Subcutaneous adipose tissue (tissue), 4 donors: ENCODE measurements around the gene PIGR. TPM values are rescaled to one million over a fixed set of nuclear protein-coding genes. Genes with fewer than 3 reads are reported as not detected.

Source experiments
- CTCF ChIP-seq: fragments of 450-650 bp; IDR thresholded peaks from one replicate; pipeline ENCODE4 v1.5.1; 2016; ENCODE audit warnings: low read depth, mild to moderate bottlenecking, control low read depth, antibody characterized with exemption, moderate library complexity
- total RNA-seq, 4 donors: library from RNA; depleted of rRNA; stranded (reverse); fragments of >200 nt; gene quantifications; one replicate each; pipeline ENCODE4 v1.1.0, GENCODE V29; 2016

Gene PIGR
- total RNA-seq, 4 donors from 2014 or later: 0.22 to 2.4 (median 0.61) TPM

- TF ChIP-seq CTCF: no peak
Measured at GRCh38 chr1:206933333-206933945, 12.8 kb downstream of the PIGR start.

- TF ChIP-seq CTCF: no peak
Measured at GRCh38 chr1:206932177-206932576, 14.1 kb downstream of the PIGR start.

DNA sequence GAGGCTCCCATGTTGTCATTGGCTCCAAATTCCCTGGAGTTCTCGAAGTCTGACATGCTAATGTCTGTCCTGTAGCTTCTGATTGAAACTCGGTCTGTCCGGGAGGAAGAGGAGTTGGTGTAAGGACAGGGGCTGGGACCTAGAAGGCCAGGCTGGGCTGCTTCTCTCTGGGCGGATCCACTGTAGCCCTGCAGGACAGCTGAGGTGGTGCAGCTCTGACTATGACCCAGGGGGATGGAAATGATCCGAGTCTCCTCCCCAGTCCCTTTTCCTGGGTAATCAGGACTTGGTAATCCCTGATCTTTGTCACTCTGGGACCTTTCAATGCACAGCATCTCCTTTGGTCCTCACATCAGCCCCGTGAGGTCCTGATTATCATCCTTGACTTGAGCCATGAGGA lies 14.6 kb downstream of the PIGR start:
- TF ChIP-seq CTCF: no peak

GRCh38 chr1:206930210-206930798 lies 16.0 kb downstream of the PIGR start:
- TF ChIP-seq CTCF: no peak

- TF ChIP-seq CTCF: no peak
Measured at GRCh38 chr1:206929524-206929923, 16.7 kb downstream of the PIGR start.

- TF ChIP-seq CTCF: no peak
Measured at GRCh38 chr1:206926286-206926685, 20.0 kb downstream of the PIGR start.

GRCh38 chr1:206925106-206925736 lies 21.0 kb downstream of the PIGR start:
- no peak for TF ChIP-seq CTCF
